Measurements from ENCODE around the gene SLC35E1.
"Not testable (repeated sequence)": the region's sequence is repeated elsewhere in the genome, so short reads cannot be mapped to it uniquely, and the experiment has no call there.

Gene SLC35E1

DNA sequence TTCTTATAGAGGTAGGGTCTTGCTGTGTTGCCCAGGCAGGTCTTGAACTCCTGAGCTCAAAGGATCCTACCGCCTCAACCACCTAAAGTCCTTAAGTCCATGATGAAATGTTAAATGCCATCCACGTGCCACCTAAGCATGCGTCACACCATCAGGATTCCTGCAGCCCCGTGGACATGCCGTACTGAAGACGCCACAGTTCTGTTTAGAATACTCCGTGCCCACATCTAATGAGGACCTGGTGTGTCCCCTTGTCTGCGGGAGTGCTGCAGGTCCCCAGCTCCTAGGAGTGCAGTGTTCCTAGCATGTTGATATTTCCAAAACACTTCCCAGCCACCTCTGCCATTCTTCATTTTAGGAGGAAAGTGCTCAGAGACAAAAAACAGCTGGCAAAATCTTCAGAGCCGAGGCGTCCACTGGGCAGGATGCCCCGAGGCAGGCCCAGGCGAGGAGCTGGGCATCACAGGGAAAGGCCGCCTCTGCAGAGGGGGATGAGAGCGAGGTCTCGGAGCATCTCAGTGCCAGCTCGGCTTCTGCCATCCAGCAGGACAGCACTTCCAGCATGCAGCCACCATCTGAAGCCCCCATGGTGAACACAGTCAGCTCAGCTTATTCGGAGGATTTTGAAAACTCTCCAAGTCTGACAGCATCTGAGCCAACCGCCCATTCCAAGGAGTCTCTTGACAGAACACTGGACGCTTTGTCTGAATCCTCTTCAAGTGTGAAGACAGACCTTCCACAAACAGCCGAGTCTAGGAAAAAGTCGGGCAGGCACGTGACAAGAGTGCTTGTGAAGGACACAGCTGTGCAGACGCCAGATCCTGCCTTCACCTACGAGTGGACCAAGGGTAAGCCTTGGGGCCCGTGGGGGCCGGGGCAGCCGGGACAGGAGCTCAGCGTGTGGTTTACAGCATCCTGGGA, 62.8 kb downstream of the SLC35E1 start:
- no peaks in the 10 kb centered on the region for H3K4me1 ChIP-seq (ENCODE audit: control insufficient read depth, insufficient read depth, low read length)
- peaks cover 11 to 29% of the 10 kb centered on the region in 2 donors for H3K36me3 ChIP-seq (ENCODE audit: control insufficient read depth in 2 of 2, insufficient read depth in 2 of 2, low read length in 2 of 2)
- no peaks in the 10 kb centered on the region for H3K27me3 ChIP-seq (ENCODE audit: control insufficient read depth in 1 of 2, insufficient read depth in 2 of 2, low read length in 2 of 2)
- no peak overlapping the region for H3K4me3 ChIP-seq (ENCODE audit: low read length in 2 of 2)
- no peak overlapping the region for H3K27ac ChIP-seq (ENCODE audit: low read length)
- no peak overlapping the region for H3K9ac ChIP-seq (ENCODE audit: low read length in 2 of 2)
- no peaks in the 10 kb centered on the region for H3K9me3 ChIP-seq (ENCODE audit: control insufficient read depth in 2 of 2, low read length in 2 of 2)

DNA sequence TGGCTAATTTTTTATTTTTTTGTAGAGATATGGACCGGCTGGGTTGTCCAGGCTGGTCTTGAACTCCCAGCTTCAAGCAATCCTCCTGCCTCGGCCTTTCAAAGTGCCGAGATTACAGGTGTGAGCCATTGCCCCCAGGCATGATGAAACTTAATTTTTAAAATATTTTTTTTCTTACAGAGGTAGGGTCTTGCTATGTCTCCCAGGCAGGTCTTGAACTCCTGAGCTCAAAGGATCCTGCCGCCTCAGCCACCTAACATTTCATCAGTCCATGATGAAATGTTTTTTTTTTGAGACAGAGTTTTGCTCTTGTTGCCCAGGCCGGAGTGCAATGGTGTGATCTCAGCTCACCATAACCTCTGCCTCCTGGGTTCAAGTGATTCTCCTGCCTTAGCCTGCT, 63.7 kb downstream of the SLC35E1 start:
- no peaks in the 10 kb centered on the region for H3K27me3 ChIP-seq (ENCODE audit: control insufficient read depth in 1 of 2, insufficient read depth in 2 of 2, low read length in 2 of 2)
- H3K9ac ChIP-seq (ENCODE audit: low read length in 2 of 2), result no peak overlapping the region
- H3K4me1 ChIP-seq (ENCODE audit: control insufficient read depth, insufficient read depth, low read length), result no peaks in the 10 kb centered on the region
- no peaks in the 10 kb centered on the region for H3K9me3 ChIP-seq (ENCODE audit: control insufficient read depth in 2 of 2, low read length in 2 of 2)
- H3K27ac ChIP-seq (ENCODE audit: low read length), result no peak overlapping the region
- H3K36me3 ChIP-seq (ENCODE audit: control insufficient read depth in 2 of 2, insufficient read depth in 2 of 2, low read length in 2 of 2), result peaks cover 15 to 31% of the 10 kb centered on the region in 2 donors
- no peak overlapping the region for H3K4me3 ChIP-seq (ENCODE audit: low read length in 2 of 2)

DNA sequence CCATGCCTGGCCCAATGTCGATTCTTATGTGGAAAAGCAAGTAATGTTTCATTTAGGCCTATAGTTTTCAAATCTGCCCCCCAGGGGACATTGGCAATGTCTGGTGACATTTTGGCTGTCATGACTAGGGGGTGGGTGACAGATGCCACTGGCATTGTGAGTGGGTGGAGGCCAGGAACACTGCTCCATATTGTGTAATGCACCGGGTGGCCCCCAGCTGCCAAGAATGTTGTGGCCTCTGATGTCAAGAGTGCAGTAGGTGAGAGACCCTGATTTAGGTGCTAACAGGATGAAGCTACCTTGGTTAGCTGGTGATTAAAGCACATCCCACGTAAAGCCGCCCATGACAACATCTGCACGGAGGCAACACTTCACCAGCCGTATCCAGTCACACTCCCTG, 65.3 kb downstream of the SLC35E1 start:
- H3K36me3 ChIP-seq (ENCODE audit: control insufficient read depth in 2 of 2, insufficient read depth in 2 of 2, low read length in 2 of 2), result peaks cover 16 to 32% of the 10 kb centered on the region in 2 donors
- no peaks in the 10 kb centered on the region for H3K4me1 ChIP-seq (ENCODE audit: control insufficient read depth, insufficient read depth, low read length)
- H3K9ac ChIP-seq (ENCODE audit: low read length in 2 of 2), result no peak overlapping the region
- no peaks in the 10 kb centered on the region for H3K27me3 ChIP-seq (ENCODE audit: control insufficient read depth in 1 of 2, insufficient read depth in 2 of 2, low read length in 2 of 2)
- no peak overlapping the region for H3K27ac ChIP-seq (ENCODE audit: low read length)
- no peak overlapping the region for H3K4me3 ChIP-seq (ENCODE audit: low read length in 2 of 2)
- H3K9me3 ChIP-seq (ENCODE audit: control insufficient read depth in 2 of 2, low read length in 2 of 2), result no peaks in the 10 kb centered on the region

DNA sequence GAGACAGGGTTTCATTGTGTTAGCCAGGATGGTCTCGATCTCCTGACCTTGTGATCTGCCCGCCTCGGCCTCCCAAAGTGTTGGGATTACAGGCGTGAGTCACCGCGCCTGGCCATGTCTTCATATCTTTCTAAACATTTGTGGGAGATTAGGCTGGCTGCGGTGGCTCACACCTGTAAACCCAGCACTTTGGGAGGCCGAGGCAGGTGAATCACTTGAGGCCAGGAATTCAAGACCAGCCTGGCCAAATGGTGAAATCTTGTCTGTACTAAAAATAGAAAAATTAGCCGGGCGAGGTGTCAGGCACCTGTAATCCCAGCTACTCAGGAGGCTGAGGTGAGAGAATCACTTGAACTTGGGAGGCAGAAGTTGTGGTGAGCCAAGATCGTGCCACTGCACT, 66.1 kb downstream of the SLC35E1 start:
- not testable (repeated sequence) for H3K4me3 ChIP-seq (ENCODE audit: low read length in 2 of 2); H3K27me3 ChIP-seq (ENCODE audit: control insufficient read depth in 1 of 2, insufficient read depth in 2 of 2, low read length in 2 of 2); H3K9ac ChIP-seq (ENCODE audit: low read length in 2 of 2); H3K4me1 ChIP-seq (ENCODE audit: control insufficient read depth, insufficient read depth, low read length); H3K9me3 ChIP-seq (ENCODE audit: control insufficient read depth in 2 of 2, low read length in 2 of 2); H3K27ac ChIP-seq (ENCODE audit: low read length)
- H3K36me3 ChIP-seq (ENCODE audit: control insufficient read depth in 2 of 2, insufficient read depth in 2 of 2, low read length in 2 of 2), result peaks cover 16 to 32% of the 10 kb centered on the region in 2 donors

DNA sequence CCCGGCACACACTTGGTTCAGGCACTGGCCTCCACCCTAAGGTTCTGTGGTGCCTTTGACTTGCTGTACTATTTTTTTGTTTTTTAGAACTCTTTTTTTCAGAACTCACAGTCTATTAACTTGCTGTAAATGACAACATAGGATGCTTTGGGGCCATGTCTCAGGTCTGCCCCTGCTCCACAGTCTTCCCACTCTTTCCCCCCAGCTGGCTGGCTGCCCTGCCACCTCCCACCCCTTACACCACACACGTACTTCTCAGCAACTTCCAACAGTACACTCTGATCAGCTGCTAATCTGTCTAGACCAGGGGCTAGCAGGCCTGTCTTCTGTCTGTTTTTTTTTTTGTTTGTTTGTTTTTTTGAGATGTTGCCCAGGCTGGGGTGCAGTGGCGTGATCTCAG, 67.9 kb downstream of the SLC35E1 start:
- no peak overlapping the region for H3K27ac ChIP-seq (ENCODE audit: low read length)
- H3K9ac ChIP-seq (ENCODE audit: low read length in 2 of 2), result no peak overlapping the region
- H3K4me3 ChIP-seq (ENCODE audit: low read length in 2 of 2), result no peak overlapping the region
- H3K27me3 ChIP-seq (ENCODE audit: control insufficient read depth in 1 of 2, insufficient read depth in 2 of 2, low read length in 2 of 2), result no peaks in the 10 kb centered on the region
- no peaks in the 10 kb centered on the region for H3K4me1 ChIP-seq (ENCODE audit: control insufficient read depth, insufficient read depth, low read length)
- peaks cover 5 to 28% of the 10 kb centered on the region in 2 donors for H3K36me3 ChIP-seq (ENCODE audit: control insufficient read depth in 2 of 2, insufficient read depth in 2 of 2, low read length in 2 of 2)
- H3K9me3 ChIP-seq (ENCODE audit: control insufficient read depth in 2 of 2, low read length in 2 of 2), result no peaks in the 10 kb centered on the region
